HG03064 (cell line): ENCODE data around the gene LGALS7.

ENCODE experiments used
- ATAC-seq: cut with Tn5 transposase; IDR thresholded peaks from one replicate; pipeline ENCODE4 v1.9.1; 2021; ENCODE audit warnings: low read depth; ENCODE audit not compliant: unreplicated experiment

LGALS7 gene

DNA sequence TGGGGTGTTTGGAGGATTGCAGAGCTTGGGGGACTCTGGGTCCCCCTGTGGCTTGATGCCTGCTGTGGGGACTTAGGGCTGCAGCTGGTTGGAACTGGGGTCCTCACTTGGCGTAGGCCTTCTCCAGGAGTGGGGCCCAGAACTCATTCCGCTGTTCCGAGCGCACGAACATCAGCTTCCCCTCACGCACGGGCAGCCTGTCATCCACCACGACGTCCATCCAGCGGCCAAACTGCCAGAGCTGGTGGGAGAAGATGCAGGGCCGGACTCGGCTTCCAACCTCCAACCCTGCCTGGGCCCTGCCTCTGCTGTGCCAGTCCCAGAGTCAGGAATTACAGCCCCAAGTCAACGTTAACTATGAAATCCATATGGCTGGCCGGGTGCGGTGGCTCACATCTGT, 31.6 kb downstream of the LGALS7 start:
- ATAC-seq, result no peak

GRCh38 chr19:38740932-38741331, 32.4 kb downstream of the LGALS7 start:
- no peak for ATAC-seq

DNA sequence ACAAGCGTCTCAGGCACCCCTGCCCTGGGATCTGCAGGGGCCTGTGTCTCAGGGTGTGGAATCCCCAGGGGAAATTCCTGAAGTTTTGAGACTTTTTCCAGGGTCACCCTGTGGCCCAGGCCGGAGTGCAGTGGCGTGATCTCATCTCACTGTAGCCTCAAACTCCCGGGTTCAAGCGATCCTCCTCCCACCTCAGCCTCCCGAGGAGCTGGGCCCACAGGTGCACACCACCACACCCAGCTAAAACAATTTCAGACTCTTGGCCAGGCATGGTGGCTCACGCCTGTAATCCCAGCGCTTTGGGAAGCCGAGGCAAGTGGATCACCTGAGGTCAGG, 33.1 kb downstream of the LGALS7 start:
- no peak for ATAC-seq

- ATAC-seq, result no peak
These were observed 33.7 kb downstream of the LGALS7 start for GRCh38 chr19:38739440-38740256.

DNA sequence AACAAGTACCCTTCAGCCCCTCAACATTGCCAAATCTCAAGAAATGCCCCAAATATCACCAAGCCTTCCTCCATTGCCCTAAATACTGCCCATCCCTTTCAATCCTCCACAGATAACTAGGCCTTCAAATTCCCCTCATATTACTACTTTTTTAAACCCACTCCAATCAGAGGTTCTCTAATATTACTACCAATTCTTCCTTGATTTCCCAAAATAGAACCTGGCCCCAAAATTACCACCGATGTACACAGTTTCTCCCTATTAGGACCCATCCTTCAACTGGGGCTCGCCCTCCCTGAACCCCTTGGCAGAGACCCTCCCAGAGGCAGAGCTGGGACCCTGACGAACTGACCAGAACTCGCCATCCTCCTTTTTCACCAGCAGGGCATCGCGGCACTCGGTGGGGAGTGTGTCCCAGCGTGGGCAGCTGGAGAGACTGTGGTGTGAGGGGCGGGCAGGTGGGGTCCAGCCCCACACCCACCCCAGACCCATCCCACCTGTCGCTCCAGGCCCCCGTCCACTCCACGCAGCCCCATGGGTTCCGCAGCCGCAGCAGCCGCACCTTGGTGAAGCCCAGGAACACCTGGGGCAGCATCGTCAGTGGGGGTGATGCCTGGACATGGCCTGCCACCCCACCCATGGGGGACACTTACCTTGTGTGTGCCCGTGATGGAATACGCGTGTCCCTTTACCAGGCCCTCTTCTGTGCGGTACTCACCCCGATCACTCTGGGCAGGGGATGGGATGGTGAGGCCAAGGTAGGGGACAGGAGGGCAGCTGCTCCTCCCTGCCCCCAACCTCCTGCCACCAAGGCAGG, 35.2 kb downstream of the LGALS7 start:
- ATAC-seq, result no peak

DNA sequence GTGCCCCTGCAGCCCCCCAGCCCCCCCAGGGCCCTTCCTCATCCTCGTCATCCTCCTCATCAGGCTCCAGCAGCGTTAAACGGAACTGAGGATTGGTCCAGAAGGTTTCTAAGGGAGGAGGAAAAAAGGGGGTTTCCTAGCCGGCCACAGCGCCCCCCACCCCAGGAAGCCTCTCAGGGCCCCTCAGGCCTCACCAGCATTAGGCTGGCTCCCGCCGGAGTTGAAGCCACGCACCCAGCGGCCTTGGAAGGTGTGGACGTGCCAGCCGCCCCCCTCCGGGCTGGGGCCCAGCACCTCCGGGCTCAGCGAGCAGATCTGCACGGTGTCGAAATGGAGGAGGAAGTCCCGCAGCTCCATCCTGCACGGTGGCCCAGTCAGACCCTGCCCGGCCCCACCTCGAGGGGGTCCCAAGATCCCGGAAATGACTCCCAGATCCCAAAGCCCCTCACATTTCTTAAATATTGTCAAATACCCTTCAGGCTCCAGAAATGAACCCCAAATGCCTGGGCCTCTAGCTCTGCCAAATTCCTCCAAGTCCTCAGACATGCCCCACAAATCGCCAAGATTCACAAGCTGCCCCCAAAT, 35.9 kb downstream of the LGALS7 start:
- ATAC-seq, result no peak

- no peak for ATAC-seq
These were observed 36.7 kb downstream of the LGALS7 start for GRCh38 chr19:38736413-38737280.

GRCh38 chr19:38736036-38736412, 37.3 kb downstream of the LGALS7 start:
- ATAC-seq, result no peak

GRCh38 chr19:38735257-38735686, 38.0 kb downstream of the LGALS7 start:
- no peak for ATAC-seq

DNA sequence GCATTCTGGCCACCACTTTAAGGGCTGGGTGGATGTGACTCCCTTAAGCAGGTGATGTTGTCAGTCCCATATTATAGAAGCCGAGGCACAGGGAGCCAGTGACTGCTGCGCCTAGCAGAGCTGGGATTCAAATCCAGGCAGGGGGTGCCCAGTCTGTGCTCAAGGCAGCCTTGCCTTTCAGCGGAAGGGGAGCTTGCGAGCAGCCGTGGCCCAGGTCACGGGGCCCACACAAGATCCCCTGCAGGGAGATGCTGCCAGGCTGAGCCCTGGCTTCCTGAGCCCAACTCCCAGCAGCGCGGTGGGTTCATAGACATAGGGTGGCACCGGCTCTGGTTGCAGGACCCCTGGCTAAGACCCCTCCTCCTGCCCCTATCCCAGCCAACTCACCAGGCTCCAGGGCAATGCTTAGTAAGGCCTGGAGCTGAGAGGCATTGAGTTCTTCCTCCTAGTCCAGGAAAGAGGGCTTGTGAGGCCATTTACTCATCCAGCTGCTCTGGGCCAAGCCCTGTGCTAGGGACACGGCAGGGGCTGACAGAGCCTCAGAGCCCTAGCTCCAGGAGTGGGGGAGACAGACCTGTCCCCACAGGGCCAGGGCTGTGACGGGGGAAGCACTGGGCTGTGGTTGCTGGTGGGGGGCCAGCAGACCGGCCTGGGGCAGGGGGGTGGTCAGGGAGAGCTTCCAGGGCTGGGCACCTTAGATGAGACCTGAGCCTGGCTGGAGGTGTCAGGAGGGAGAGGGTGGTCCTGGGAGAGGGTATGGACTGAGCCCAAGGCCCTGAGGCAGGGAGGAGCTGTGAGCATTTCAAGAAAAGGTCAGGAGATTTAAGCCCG, 38.7 kb downstream of the LGALS7 start:
- ATAC-seq, result no peak

DNA sequence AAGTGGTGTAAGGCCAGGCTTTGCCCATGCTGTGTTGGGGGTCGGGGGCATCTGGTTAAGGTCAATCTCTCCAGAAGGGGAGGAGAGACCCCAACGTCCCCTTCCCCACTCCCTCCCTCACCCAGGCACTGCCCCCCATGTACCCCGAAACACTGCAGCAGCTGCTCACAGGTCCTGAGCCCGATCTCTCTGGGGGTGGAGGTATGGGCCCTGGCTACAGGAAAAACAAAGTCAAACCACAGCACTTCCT, 39.2 kb downstream of the LGALS7 start:
- ATAC-seq, result no peak

DNA sequence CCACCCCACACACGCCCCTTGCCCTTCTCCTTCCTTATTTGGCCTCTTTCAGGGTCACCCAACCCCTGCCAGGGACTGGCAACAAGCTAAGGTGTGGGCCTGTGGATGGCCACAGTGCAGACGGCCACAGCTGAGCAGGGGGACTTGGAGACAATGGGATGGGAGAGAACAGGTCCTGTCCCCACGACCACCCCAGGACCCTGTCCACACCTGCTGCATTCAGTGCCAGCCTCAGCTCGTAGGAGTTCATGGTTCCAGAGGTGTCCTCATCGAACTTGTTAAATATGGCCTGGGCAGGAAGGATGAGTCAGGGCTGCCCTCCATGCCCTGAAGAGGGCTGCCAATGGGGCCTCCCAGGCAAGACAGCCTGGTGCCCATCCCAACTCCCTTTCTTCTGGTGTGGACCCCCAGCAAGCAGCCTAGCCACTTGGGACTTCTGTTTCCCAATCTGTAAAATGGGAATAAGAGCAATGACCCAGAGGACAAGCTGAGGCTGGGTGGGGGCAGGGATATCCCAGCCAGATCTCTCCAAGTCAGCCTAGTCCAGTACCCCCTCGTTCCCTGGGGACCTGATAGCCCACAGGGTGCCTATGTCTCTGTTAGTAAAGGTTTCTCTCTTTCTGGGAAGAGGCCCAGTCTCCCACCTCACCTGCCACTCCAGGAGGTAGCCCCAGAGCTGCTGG, 39.7 kb downstream of the LGALS7 start:
- ATAC-seq, result no peak

GRCh38 chr19:38733241-38733492, 40.1 kb downstream of the LGALS7 start:
- ATAC-seq, result no peak

GRCh38 chr19:38731654-38732301, 41.5 kb downstream of the LGALS7 start:
- no peak for ATAC-seq

DNA sequence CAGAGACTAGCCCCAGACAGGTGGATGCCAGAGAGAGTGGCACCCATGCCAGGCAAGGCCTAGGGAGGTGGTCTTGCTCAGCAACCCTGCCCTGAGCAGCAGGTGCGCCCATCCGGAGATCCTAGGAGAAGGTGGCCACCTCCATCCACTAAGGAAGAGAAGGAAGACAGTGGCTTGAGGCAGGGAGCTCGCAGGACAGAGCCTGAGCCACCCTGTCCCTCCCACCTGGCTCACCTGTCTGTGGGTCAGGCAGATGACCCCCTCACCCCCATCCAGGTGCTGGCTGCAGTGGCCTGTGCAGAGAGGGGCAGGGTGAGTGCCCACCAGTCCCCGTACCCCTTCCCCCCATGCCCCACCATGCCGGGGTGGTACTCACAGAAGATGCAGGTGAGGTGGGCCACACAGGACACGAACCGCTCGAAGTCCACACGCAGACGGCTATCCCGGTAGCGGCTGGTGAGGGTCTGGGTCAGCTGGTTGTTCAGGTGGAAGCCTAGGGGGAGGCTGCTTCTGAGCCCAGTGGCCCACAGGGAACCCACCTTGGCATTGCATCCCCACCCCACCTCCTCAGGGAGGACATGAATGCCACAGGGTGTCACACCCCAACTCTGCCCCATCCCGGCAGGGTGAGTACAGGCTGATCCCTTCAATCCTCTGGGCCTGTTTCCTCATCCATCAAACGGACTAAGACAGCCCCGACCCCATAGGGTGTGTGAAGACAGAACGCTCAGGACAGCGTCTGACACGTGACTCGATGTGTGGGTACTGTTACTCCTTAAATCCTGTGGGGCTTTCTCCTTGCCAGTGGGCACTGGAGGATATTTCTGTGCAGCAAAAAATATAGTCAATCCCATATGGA, 42.4 kb downstream of the LGALS7 start:
- ATAC-seq, result no peak

GRCh38 chr19:38730470-38730730, 42.9 kb downstream of the LGALS7 start:
- ATAC-seq, result no peak

DNA sequence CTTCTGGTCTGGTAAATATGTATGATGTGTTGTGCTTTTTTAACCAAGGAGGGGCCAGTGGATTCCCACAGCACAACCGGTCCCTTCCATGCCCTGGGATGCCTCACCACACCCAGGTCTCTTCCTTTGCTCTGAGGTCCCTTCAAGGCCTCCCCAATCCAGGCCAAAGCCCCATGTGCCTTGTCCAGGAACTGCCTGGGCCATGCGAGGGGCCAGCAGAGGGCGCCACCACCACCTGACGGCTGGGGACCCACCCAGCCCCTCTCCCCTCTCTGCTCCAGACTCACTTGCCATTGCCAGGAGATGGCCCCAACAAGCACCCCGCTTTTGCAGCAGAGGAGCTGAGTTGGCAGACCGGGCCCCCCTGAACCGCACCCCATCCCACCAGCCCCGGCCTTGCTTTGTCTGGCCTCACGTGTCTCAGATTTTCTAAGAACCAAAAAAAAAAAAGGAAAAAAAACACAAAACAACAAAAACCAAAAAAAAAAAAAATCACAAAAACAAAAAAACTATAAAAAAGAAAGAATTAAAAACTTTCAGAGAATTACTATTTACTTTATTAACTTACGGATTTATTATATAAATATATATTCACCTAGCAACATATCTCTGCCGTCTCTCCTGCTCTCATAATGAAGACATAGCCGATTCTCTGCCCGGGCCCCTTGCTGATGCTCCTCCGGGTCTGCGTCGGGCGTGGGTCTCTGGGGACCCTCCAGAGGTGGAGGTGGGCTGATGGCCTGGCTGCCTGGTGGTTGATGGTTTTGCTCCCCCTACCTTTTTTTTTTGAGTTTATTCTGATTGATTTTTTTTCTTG, 43.5 kb downstream of the LGALS7 start:
- ATAC-seq, result no peak
